Smooth muscle cell (in vitro differentiated cells): ENCODE data around the gene TNNI3K. TPM values are rescaled to one million over a fixed set of nuclear protein-coding genes. Genes with fewer than 3 reads are reported as not detected.
A peak's percentile ranks its signal among the peaks of the same experiment; 100 is the strongest.

Experiments used
- DNase-seq: peaks from one replicate; lab custom pipeline; 2025; ENCODE audit not compliant: unreplicated experiment; lab: John Stamatoyannopoulos, UW
- H2AFZ ChIP-seq: fragments of 200-600 bp; sonication (generic); 2 replicates; pipeline ENCODE4 v1.6.0; 2016; ENCODE audit warnings: antibody characterized with exemption, low read depth, mild to moderate bottlenecking
- H3F3A ChIP-seq: fragments of 200-600 bp; sonication (generic); 2 replicates; pipeline ENCODE4 v1.6.0; 2017; ENCODE audit warnings: antibody characterized with exemption, low read depth
- H3K27ac ChIP-seq: fragments of 200-600 bp; sonication (generic); 2 replicates; pipeline ENCODE4 v1.5.1; 2016; ENCODE audit warnings: low read depth, mild to moderate bottlenecking
- H3K27me3 ChIP-seq: fragments of 200-600 bp; sonication (generic); 2 replicates; pipeline ENCODE4 v1.6.1; 2016; ENCODE audit warnings: low read depth, mild to moderate bottlenecking
- H3K36me3 ChIP-seq: fragments of 200-600 bp; sonication (generic); 2 replicates; pipeline ENCODE4 v1.5.1; 2016; ENCODE audit warnings: low read depth
- H3K4me1 ChIP-seq: fragments of 200-600 bp; sonication (generic); 2 replicates; pipeline ENCODE4 v1.5.1; 2016; ENCODE audit warnings: low read depth
- H3K4me2 ChIP-seq: fragments of 200-600 bp; sonication (generic); 2 replicates; pipeline ENCODE4 v1.6.0; 2016; ENCODE audit warnings: mild to moderate bottlenecking
- H3K4me3 ChIP-seq: fragments of 200-600 bp; sonication (generic); 2 replicates; pipeline ENCODE4 v1.5.1; 2016; ENCODE audit warnings: mild to moderate bottlenecking
- H3K79me2 ChIP-seq: fragments of 200-600 bp; sonication (generic); 2 replicates; pipeline ENCODE4 v1.6.0; 2016; ENCODE audit warnings: low read depth, mild to moderate bottlenecking
- H3K9ac ChIP-seq: fragments of 200-600 bp; sonication (generic); 2 replicates; pipeline ENCODE4 v1.6.0; 2016; ENCODE audit warnings: low read depth
- H3K9me3 ChIP-seq: fragments of 200-600 bp; sonication (generic); replicated peaks from 2 replicates; pipeline ENCODE4 v1.5.1; 2016; ENCODE audit warnings: low read depth
- H4K20me1 ChIP-seq: fragments of 200-600 bp; sonication (generic); 2 replicates; pipeline ENCODE4 v1.6.0; 2016; ENCODE audit warnings: low read depth
- CTCF ChIP-seq: fragments of 200-600 bp; sonication (generic); IDR thresholded peaks from 2 replicates; pipeline ENCODE4 v1.5.1; 2017; ENCODE audit warnings: borderline replicate concordance, mild to moderate bottlenecking, antibody characterized with exemption; ENCODE audit not compliant: insufficient read depth, poor library complexity, severe bottlenecking
- WGBS: methylation state at CpG from one replicate; pipeline ENCODE4 v1.1.7; 2016; ENCODE audit warnings: low lambda C conversion rate; 5-methylcytosine and 5-hydroxymethylcytosine counted together
- polyA plus RNA-seq: library from polyadenylated mRNA; unstranded; fragments of >200 nt; fragmentation: Nextera tagmentation; extraction: Ambion mirVana; gene quantifications from 2 replicates; pipeline ENCODE4 v1.2.1, GENCODE V29; 2016
- total RNA-seq: library from RNA; depleted of rRNA; stranded (reverse); fragments of >200 nt; gene quantifications from 2 replicates; pipeline ENCODE4 v1.2.3, GENCODE V29; 2014

TNNI3K gene
- total and polyA plus RNA-seq, 2 experiments from 2014 or later = 0.55 to 9.6 TPM

DNA sequence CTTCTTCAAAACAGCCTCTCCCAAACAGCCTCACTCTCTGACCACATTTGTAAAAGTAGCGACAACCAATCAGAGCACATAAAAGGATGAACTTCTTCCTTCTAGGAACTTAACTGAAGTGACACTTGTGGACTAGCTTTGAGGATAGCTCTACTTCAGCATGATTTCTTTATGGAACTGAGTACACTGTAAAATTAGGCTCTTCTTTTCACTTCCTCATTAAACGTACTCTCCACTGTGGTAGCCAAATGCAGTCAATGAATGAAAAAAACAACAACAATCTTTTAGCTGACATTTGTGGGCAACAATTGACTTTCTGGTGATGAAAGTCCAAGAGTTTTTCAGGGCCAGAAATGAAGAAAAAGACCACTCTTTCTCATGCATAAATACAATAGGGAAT lies 267.7 kb downstream of the TNNI3K start:
- no peak overlapping the region for H3K9ac ChIP-seq
- no peak for TF ChIP-seq CTCF
- no peaks in the 10 kb centered on the region for H4K20me1 ChIP-seq
- H3K79me2 ChIP-seq = no peaks in the 10 kb centered on the region
- no peaks in the 10 kb centered on the region for H3K27me3 ChIP-seq
- H3K27ac ChIP-seq = no peak overlapping the region
- H3F3A ChIP-seq = no peaks in the 10 kb centered on the region
- no peaks in the 10 kb centered on the region for H3K36me3 ChIP-seq
- no peaks in the 10 kb centered on the region for H3K9me3 ChIP-seq
- WGBS = 80% methylated on average over 2 of the region's 2 CpGs
- no peak overlapping the region for H3K4me2 ChIP-seq
- DNase-seq = no peak
- H3K4me3 ChIP-seq = no peak overlapping the region
- peaks cover 26% of the 10 kb centered on the region for H3K4me1 ChIP-seq
- no peak overlapping the region for H2AFZ ChIP-seq

GRCh38 chr1:74504125-74504932 lies 269.1 kb downstream of the TNNI3K start:
- H3K4me3 ChIP-seq = no peak overlapping the region
- no peaks in the 10 kb centered on the region for H3K9me3 ChIP-seq
- H3K27me3 ChIP-seq = no peaks in the 10 kb centered on the region
- H4K20me1 ChIP-seq = no peaks in the 10 kb centered on the region
- H3K27ac ChIP-seq = no peak overlapping the region
- no peaks in the 10 kb centered on the region for H3K79me2 ChIP-seq
- H3K4me1 ChIP-seq = peaks cover 37% of the 10 kb centered on the region
- H3K36me3 ChIP-seq = no peaks in the 10 kb centered on the region
- no peaks in the 10 kb centered on the region for H3F3A ChIP-seq
- WGBS = 37% methylated on average over 15 of the region's 15 CpGs
- no peak overlapping the region for H2AFZ ChIP-seq
- TF ChIP-seq CTCF = peak; percentile 82
- H3K4me2 ChIP-seq = no peak overlapping the region
- no peak for DNase-seq
- H3K9ac ChIP-seq = no peak overlapping the region

- Histone ChIP-seq H3K79me2 (no peaks in the 10 kb centered on the region), H3K4me1 (peaks cover 37% of the 10 kb centered on the region), H4K20me1 (no peaks in the 10 kb centered on the region), H2AFZ (no peak overlapping the region), H3F3A (no peaks in the 10 kb centered on the region), H3K27me3 (no peaks in the 10 kb centered on the region), H3K4me2 (no peak overlapping the region), H3K9me3 (no peaks in the 10 kb centered on the region), H3K9ac (no peak overlapping the region), H3K36me3 (no peaks in the 10 kb centered on the region), H3K27ac (no peak overlapping the region), H3K4me3 (no peak overlapping the region)
- DNase-seq = no peak
- 80% methylated on average over 11 of the region's 11 CpGs for WGBS
- TF ChIP-seq CTCF = no peak
Observed at GRCh38 chr1:74504933-74505512, 269.8 kb downstream of the TNNI3K start.
